GM13976 (cell line): ENCODE data around the gene ZNF638.

Source experiments
- DNase-seq: peaks from one replicate; pipeline ENCODE4 v3.0.0; 2012; ENCODE audit warnings: low spot score
- in situ Hi-C: fragments of 300-500 bp; cut with MboI; formaldehyde crosslinking; loops from one replicate; pipeline ENCODE4 v1.12.0; 2022; ENCODE audit warnings: low sequenced_read_pairs, mixed read lengths, inconsistent platforms; ENCODE audit not compliant: unreplicated experiment
- TF ChIP-seq, protein P1 (sequence below): IDR thresholded peaks from 2 replicates; pipeline ENCODE4 v1.5.1; 2012; ENCODE audit warnings: borderline replicate concordance, mild to moderate bottlenecking; ENCODE audit not compliant: insufficient read depth; ENCODE audit errors: extremely low read depth, missing control alignments, control extremely low read depth

Gene ZNF638

DNA sequence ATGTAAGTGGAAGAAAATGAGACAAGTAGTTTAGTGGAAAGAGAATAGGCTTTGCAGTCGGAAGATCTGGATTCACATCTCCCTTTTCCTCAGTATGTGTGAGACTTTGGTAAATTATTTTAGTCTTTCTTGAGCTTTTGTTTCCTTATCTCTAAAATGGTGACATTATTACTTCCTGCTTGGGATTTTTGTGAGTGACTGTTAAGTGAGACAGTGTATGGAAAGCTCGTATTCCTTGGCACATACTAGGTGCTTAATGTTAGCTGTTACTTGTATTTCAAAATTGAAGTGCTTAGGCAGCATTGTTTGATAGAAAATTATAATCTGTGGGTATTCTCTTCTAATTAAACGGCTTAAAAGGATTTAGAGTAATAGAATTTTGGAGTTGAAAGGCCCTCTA, 2.0 kb downstream of the ZNF638 start:
- in situ Hi-C loops, result no loop called here
- TF ChIP-seq, protein P1, sequence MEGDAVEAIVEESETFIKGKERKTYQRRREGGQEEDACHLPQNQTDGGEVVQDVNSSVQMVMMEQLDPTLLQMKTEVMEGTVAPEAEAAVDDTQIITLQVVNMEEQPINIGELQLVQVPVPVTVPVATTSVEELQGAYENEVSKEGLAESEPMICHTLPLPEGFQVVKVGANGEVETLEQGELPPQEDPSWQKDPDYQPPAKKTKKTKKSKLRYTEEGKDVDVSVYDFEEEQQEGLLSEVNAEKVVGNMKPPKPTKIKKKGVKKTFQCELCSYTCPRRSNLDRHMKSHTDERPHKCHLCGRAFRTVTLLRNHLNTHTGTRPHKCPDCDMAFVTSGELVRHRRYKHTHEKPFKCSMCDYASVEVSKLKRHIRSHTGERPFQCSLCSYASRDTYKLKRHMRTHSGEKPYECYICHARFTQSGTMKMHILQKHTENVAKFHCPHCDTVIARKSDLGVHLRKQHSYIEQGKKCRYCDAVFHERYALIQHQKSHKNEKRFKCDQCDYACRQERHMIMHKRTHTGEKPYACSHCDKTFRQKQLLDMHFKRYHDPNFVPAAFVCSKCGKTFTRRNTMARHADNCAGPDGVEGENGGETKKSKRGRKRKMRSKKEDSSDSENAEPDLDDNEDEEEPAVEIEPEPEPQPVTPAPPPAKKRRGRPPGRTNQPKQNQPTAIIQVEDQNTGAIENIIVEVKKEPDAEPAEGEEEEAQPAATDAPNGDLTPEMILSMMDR, result no peak
- no peak for DNase-seq

DNA sequence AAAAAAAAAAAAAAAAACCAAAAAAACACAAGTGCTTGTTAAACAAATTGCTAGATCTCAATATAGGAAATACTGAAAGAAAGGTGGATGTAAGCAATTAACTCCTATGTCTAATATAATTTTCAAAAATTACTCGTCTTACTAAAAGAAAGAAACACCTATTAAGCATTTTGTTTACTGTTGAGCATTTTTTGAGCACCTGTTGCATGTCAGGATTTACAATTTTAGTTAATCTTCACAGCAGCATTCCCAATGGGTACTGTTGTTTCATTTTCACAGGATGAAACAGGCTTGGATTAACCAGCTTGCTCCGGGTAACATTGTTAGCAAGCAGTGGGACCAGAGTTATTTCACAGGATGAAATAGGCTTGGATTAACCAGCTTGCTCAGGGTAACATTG, 4.8 kb downstream of the ZNF638 start:
- in situ Hi-C loops, result no loop called here
- no peak for DNase-seq

DNA sequence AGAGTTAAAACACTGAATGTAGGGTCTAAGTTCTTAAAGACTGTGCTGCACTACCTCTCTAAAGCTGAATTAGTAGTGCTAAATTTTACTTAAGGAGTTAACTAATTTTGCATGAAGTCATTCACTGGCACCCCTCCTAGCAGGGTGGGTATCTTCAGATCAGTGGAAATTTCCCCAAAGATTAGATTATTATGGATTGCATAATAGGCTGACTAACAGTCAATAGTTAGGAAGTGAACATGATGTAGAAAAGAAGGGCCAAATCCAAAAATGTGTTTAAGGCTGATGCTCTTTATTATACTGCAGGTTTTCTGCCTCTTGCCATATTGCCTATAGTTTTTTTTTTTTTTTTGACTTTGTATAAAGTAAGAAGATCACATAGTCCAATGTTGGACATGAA, 5.2 kb downstream of the ZNF638 start:
- in situ Hi-C loops, result no loop called here
- DNase-seq, result no peak
- TF ChIP-seq, protein P1, result no peak

More for the DNA sequence above, 4.8 kb downstream of the ZNF638 start:
- TF ChIP-seq, protein P1, result no peak

DNA sequence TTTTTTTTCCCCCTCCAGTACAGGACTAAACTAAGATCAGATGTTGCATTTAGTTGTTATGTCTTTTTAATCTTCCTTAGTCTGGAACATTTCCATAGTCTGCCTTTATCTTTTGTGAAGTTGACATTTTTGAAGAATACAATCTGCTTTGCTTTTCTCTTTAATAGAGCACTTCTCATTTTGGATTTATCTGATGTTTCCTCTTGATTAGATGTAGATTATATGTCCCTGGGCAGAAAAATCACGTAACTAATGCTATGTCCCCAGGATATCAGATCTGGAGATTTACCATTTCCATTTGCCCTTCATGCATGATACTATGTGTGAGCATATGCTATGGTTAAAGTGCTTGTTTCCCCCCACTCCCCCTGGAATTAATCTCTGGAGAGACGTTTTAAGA, 6.2 kb downstream of the ZNF638 start:
- DNase-seq, result no peak
- in situ Hi-C loops, result no loop called here
- TF ChIP-seq, protein P1, result no peak

DNA sequence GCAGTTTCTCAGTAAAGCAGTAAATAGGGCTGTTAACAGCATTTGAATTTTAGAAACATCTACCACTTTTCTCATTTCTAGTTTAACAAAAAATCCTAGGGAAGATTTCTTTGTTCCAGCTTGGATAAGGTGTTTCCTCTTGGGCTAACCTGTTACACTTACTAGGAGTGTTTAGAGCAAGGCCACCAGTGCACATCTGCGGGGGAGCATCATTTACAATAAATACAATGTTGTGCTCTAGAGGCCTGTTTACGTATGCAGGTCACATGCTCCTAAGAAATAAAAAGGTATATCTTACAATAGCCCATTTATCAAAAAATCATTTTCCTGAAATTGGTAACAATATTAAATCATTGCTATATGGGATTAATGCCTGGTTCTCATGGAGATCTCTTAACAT, 8.1 kb downstream of the ZNF638 start:
- in situ Hi-C loops, result no loop called here
- DNase-seq, result no peak
- TF ChIP-seq, protein P1, result no peak

DNA sequence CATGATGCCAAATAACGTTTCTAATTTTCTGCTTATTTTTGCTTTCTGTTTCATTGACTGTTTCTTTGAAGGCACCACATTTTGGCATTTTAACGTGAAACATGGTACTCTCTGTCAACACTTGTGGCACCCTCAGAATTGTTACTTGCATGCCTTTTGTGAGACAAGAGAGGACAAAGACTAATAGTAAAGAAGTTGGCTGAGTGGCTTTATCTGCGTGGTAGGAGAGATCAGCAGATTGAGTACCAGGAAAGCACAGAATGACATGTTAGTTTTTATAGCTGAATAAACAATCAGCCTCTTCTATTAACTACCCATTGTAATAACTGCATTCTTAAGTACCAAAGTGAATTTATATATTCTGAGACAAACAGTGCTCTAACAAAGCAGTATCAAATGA, 8.6 kb downstream of the ZNF638 start:
- no peak for DNase-seq
- in situ Hi-C loops, result no loop called here
- TF ChIP-seq, protein P1, result no peak

DNA sequence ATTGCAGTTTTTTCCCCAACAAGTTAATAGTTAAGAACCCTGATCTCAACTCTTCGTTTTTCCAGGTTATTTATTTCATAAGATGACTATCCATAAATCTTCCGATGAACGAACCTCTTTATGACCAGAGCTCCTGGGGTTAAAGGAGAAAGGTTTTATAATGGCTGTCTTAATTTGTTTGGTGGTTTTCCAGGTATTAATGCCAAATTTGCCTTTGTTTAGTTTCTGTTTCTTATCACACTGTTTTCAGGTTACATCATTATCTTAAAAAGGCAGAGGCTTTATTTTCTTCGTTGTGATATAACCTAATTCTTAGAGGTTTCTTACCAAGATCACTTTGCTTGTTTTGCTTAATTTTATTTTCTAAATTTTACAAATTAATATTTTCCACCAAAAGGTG, 10.1 kb downstream of the ZNF638 start:
- DNase-seq, result no peak
- TF ChIP-seq, protein P1, result no peak
- in situ Hi-C loops, result no loop called here
